ENCODE measurements around the gene ABCC2. TPM values are rescaled to one million over a fixed set of nuclear protein-coding genes. Genes with fewer than 3 reads are reported as not detected.

ABCC2 gene
- total and polyA plus RNA-seq, 2 experiments from 2014 or later, result 0.45 to 2.4 TPM

GRCh38 chr10:99740933-99741559 lies 41.4 kb upstream of the ABCC2 start (continued):
- TF ChIP-seq, protein P1, sequence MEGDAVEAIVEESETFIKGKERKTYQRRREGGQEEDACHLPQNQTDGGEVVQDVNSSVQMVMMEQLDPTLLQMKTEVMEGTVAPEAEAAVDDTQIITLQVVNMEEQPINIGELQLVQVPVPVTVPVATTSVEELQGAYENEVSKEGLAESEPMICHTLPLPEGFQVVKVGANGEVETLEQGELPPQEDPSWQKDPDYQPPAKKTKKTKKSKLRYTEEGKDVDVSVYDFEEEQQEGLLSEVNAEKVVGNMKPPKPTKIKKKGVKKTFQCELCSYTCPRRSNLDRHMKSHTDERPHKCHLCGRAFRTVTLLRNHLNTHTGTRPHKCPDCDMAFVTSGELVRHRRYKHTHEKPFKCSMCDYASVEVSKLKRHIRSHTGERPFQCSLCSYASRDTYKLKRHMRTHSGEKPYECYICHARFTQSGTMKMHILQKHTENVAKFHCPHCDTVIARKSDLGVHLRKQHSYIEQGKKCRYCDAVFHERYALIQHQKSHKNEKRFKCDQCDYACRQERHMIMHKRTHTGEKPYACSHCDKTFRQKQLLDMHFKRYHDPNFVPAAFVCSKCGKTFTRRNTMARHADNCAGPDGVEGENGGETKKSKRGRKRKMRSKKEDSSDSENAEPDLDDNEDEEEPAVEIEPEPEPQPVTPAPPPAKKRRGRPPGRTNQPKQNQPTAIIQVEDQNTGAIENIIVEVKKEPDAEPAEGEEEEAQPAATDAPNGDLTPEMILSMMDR (conservative IDR thresholded peaks at IDR 0.05; ENCODE audit: low read depth in 2 of 2), result no peak
- no peak for TF ChIP-seq JUNB (IDR thresholded peaks at IDR 0.05; ENCODE audit: unreplicated experiment)
- TF ChIP-seq ZNF462 (CRISPR knock-in tag; IDR thresholded peaks at IDR 0.05), result no peak

DNA sequence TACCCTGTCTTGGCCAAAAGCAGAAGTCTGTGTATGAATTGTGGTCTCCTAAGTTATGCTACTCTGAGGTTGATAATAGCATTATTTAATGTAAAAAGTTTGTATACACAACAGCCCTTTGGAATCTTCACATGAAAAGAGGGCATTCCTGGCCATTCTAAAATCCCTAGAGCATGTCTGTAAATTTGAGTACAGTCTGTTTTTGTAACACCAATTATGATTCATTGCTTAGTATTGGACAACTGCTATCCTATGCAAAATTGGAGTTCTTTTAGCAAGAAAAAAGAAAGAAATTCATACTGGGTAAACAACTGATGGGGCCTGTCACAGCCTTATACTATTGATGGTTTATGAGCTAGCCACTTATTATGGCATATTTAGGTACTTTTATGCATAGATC lies 40.2 kb upstream of the ABCC2 start:
- Mint-ChIP-seq H3K27me3 (ENCODE audit: insufficient read depth, low read depth, poor library complexity) (peaks cover 1% of the 10 kb centered on the region), H3K4me3 (no peak overlapping the region), H3K27ac (no peak overlapping the region), H3K9me3 (no peaks in the 10 kb centered on the region; the same call in 2 of the 3 replicates), H3K4me1 (no peaks in the 10 kb centered on the region), H3K36me3 (ENCODE audit: low read depth) (peaks cover 78% of the 10 kb centered on the region)
- no peak overlapping the region for H3K4me2 ChIP-seq
- ATAC-seq, result no peak
- H3F3A ChIP-seq (replicated peaks; ENCODE audit: low read depth), result no peaks in the 10 kb centered on the region
- no peaks in the 10 kb centered on the region for H3K4me1 ChIP-seq (ENCODE audit: insufficient read depth)
- no peak overlapping the region for H3K4me3 ChIP-seq
- no peak for DNase-seq (ENCODE audit: low spot score)
- H3K27ac ChIP-seq (ENCODE audit: low read depth), result no peak overlapping the region
- peaks cover 76% of the 10 kb centered on the region for H3K36me3 ChIP-seq (ENCODE audit: insufficient read depth)
- H3K9me2 ChIP-seq (ENCODE audit: insufficient read depth), result no peaks in the 10 kb centered on the region
- H4K20me1 ChIP-seq (replicated peaks; ENCODE audit: insufficient read depth), result peaks cover 10% of the 10 kb centered on the region
- H3K79me2 ChIP-seq (replicated peaks; ENCODE audit: insufficient read depth), result peaks cover 4% of the 10 kb centered on the region; the same call in 1 of the 2 replicates
- H3K27me3 ChIP-seq (ENCODE audit: insufficient read depth), result no peaks in the 10 kb centered on the region
- H2AFZ ChIP-seq, result no peak overlapping the region
- TF ChIP-seq NANOG (IDR thresholded peaks at IDR 0.05; ENCODE audit: borderline replicate concordance) (no peak), EZH2phosphoT487 (IDR thresholded peaks at IDR 0.05; ENCODE audit: unreplicated experiment) (no peak), ZNF114 (CRISPR knock-in tag; IDR thresholded peaks at IDR 0.05) (no peak), POLR2AphosphoS5 (IDR thresholded peaks at IDR 0.05; ENCODE audit: low read depth) (no peak), CREB1 (CRISPR knock-in tag; IDR thresholded peaks at IDR 0.05; ENCODE audit: low read depth) (no peak)
- TF ChIP-seq, protein P1 (conservative IDR thresholded peaks at IDR 0.05; ENCODE audit: low read depth in 2 of 2), result no peak
- TF ChIP-seq, protein P2, sequence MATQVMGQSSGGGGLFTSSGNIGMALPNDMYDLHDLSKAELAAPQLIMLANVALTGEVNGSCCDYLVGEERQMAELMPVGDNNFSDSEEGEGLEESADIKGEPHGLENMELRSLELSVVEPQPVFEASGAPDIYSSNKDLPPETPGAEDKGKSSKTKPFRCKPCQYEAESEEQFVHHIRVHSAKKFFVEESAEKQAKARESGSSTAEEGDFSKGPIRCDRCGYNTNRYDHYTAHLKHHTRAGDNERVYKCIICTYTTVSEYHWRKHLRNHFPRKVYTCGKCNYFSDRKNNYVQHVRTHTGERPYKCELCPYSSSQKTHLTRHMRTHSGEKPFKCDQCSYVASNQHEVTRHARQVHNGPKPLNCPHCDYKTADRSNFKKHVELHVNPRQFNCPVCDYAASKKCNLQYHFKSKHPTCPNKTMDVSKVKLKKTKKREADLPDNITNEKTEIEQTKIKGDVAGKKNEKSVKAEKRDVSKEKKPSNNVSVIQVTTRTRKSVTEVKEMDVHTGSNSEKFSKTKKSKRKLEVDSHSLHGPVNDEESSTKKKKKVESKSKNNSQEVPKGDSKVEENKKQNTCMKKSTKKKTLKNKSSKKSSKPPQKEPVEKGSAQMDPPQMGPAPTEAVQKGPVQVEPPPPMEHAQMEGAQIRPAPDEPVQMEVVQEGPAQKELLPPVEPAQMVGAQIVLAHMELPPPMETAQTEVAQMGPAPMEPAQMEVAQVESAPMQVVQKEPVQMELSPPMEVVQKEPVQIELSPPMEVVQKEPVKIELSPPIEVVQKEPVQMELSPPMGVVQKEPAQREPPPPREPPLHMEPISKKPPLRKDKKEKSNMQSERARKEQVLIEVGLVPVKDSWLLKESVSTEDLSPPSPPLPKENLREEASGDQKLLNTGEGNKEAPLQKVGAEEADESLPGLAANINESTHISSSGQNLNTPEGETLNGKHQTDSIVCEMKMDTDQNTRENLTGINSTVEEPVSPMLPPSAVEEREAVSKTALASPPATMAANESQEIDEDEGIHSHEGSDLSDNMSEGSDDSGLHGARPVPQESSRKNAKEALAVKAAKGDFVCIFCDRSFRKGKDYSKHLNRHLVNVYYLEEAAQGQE (IDR thresholded peaks at IDR 0.05; ENCODE audit: unreplicated experiment), result no peak

All from GM23338 (cell line).